OCI-LY7 (cell line): ENCODE measurements around the gene PTGR1.

Experiments used
- CTCF ChIP-seq: fragments of 200-600 bp; sonication (generic); conservative IDR thresholded peaks from 2 replicates; pipeline ENCODE4 v1.5.1; 2014; ENCODE audit warnings: mild to moderate bottlenecking, antibody characterized with exemption, low read length, moderate library complexity, mixed read lengths
- EZH2phosphoT487 ChIP-seq: fragments of 200-600 bp; sonication (generic); IDR thresholded peaks from 2 replicates; pipeline ENCODE4 v1.6.1; 2018; ENCODE audit warnings: low read depth, borderline replicate concordance, mild to moderate bottlenecking, mixed run types, antibody characterized with exemption, low read length, moderate library complexity, mixed read lengths

- TF ChIP-seq CTCF (no peak), EZH2phosphoT487 (no peak)
Observed at GRCh38 chr9:111631214-111631971, 31.9 kb upstream of the PTGR1 start, which contains the start of gene DNAJC25.
